HCT116 (cell line): Measurements from ENCODE around the gene TMEM80. TPM values are rescaled to one million over a fixed set of nuclear protein-coding genes. Genes with fewer than 3 reads are reported as not detected.

Source experiments
- ATAC-seq: fragments of 200-7000 bp; cut with Tn5 transposase; 2 replicates; pipeline ENCODE4 v1.9.1; 2020; ENCODE audit warnings: mild to moderate bottlenecking, moderate library complexity
- BruUV-seq: library from RNA; stranded (reverse); fragments of 400-500 nt; replicated peaks from 2 replicates; lab custom pipeline; 2021; lab: Mats Ljungman, UMichigan
- CTCF ChIA-PET: fragments of 300-600 bp; sonication (Branson Sonifier 250); formaldehyde crosslinking; loops from one replicate; lab custom pipeline; 2021; ENCODE audit warnings: antibody characterized with exemption; lab: Charles Lee
- POLR2A ChIA-PET: fragments of 300-600, 350-600 bp; sonication (Branson Sonifier 250); formaldehyde crosslinking; loops from one replicate; lab custom pipeline; 2021; ENCODE audit warnings: antibody characterized with exemption; lab: Charles Lee
- RAD21 ChIA-PET, 2 experiments: fragments of 300-600 bp; sonication (Branson Sonifier 250); formaldehyde crosslinking; loops; one replicate each; lab custom pipeline; 2023; ENCODE audit warnings: low total read pairs in 2 of 2; ENCODE audit not compliant: uncharacterized antibody in 2 of 2, unreplicated experiment in 2 of 2, low non-redundant PET in 1 of 2; lab: Charles Lee
- DNase-seq: peaks from one replicate; pipeline ENCODE4 v3.0.0-alpha.2; 2010; ENCODE audit warnings: low read depth, low spot score
- H2AFZ ChIP-seq: fragments of 200-600 bp; shearing (Covaris generic), sonication (generic); 2 replicates; pipeline ENCODE4 v1.6.1; 2017; ENCODE audit warnings: low read depth, mixed run types, mixed read lengths, antibody characterized with exemption, low read length; ENCODE audit not compliant: poor library complexity, severe bottlenecking
- H3K27ac ChIP-seq: 2 replicates; pipeline ENCODE4 v1.5.1; 2012; ENCODE audit warnings: low read depth, low read length
- H3K27me3 ChIP-seq: fragments of 200-600 bp; sonication (generic); 2 replicates; pipeline ENCODE4 v1.6.1; 2016; ENCODE audit warnings: mixed run types, low read length, mixed read lengths; ENCODE audit not compliant: insufficient read depth
- H3K36me3 ChIP-seq, 2 experiments: fragments of 200-500 bp in 1 of 2; fragments of 200-600 bp in 1 of 2; sonication (Bioruptor generic) in 1 of 2; sonication (generic) in 1 of 2; 2 replicates each; pipeline versions ENCODE4 v1.5.1 to v1.6.1; 2014 to 2016; ENCODE audit warnings: low read length in 2 of 2, inconsistent platforms in 1 of 2, mixed read lengths in 1 of 2, mixed run types in 1 of 2; ENCODE audit not compliant: insufficient read depth in 2 of 2, control insufficient read depth in 1 of 2
- H3K4me1 ChIP-seq, 2 experiments: fragments of 200-600 bp in 1 of 2; sonication (generic) in 1 of 2; 2 replicates each; pipeline versions ENCODE4 v1.5.1 to v1.6.1; 2012 to 2017; ENCODE audit warnings: low read length in 2 of 2, inconsistent platforms in 1 of 2, mild to moderate bottlenecking in 1 of 2, mixed read lengths in 1 of 2, mixed run types in 1 of 2, moderate library complexity in 1 of 2; ENCODE audit not compliant: insufficient read depth in 2 of 2, control insufficient read depth in 1 of 2
- H3K4me2 ChIP-seq: fragments of 200-600 bp; sonication (generic); 2 replicates; pipeline ENCODE4 v1.6.1; 2017; ENCODE audit warnings: mixed run types, low read length, mixed read lengths
- H3K4me3 ChIP-seq, 2 experiments: fragments of 200-600 bp in 1 of 2; sonication (generic) in 1 of 2; replicated peaks in 1 of 2; 2 replicates each; pipeline ENCODE4 v1.5.1; 2011 to 2016; ENCODE audit warnings: low read length in 2 of 2, control low read depth in 1 of 2, low read depth in 1 of 2, mild to moderate bottlenecking in 1 of 2, mixed read lengths in 1 of 2, mixed run types in 1 of 2
- H3K79me2 ChIP-seq: fragments of 200-600 bp; sonication (generic); 2 replicates; pipeline ENCODE4 v1.6.1; 2017; ENCODE audit warnings: mild to moderate bottlenecking, mixed run types, low read length, moderate library complexity, mixed read lengths; ENCODE audit not compliant: insufficient read depth
- H3K9ac ChIP-seq: fragments of 200-600 bp; sonication (generic); 2 replicates; pipeline ENCODE4 v1.6.1; 2016; ENCODE audit warnings: low read length, mixed read lengths
- H3K9me2 ChIP-seq: fragments of 200-600 bp; sonication (generic), shearing (Covaris generic); 2 replicates; pipeline ENCODE4 v1.6.1; 2017; ENCODE audit warnings: mixed run types, mild to moderate bottlenecking, moderate library complexity; ENCODE audit not compliant: insufficient read depth
- H3K9me3 ChIP-seq, 2 experiments: fragments of 200-500 bp in 1 of 2; fragments of 200-600 bp in 1 of 2; sonication (Bioruptor generic) in 1 of 2; sonication (generic) in 1 of 2; 2 replicates each; pipeline ENCODE4 v1.6.1; 2014 to 2017; ENCODE audit warnings: low read length in 2 of 2, mixed read lengths in 2 of 2, inconsistent platforms in 1 of 2, low read depth in 1 of 2, mild to moderate bottlenecking in 1 of 2, mixed run types in 1 of 2, moderate library complexity in 1 of 2; ENCODE audit not compliant: control insufficient read depth in 1 of 2, insufficient read depth in 1 of 2
- H4K20me1 ChIP-seq: fragments of 200-600 bp; sonication (generic), shearing (Covaris generic); 2 replicates; pipeline ENCODE4 v1.6.1; 2017; ENCODE audit warnings: mixed run types, mild to moderate bottlenecking, moderate library complexity; ENCODE audit not compliant: insufficient read depth
- CTCF ChIP-seq, 3 experiments: fragments of 200-600 bp in 1 of 3; sonication (generic) in 1 of 3; IDR thresholded peaks in 2 of 3; conservative IDR thresholded peaks in 1 of 3; 2 replicates each; pipeline ENCODE4 v1.5.1; 2012 to 2017; ENCODE audit warnings: low read depth in 2 of 3, low read length in 2 of 3, antibody characterized with exemption in 1 of 3, borderline replicate concordance in 1 of 3, control low read depth in 1 of 3, mild to moderate bottlenecking in 1 of 3, mixed read lengths in 1 of 3, mixed run types in 1 of 3, moderate library complexity in 1 of 3; ENCODE audit not compliant: insufficient read depth in 1 of 3
- ELF1 ChIP-seq: IDR thresholded peaks from 2 replicates; pipeline ENCODE4 v1.6.1; 2012; ENCODE audit warnings: low read depth, borderline replicate concordance
- EZH2 ChIP-seq: fragments of 200-600 bp; sonication (generic); IDR thresholded peaks from 2 replicates; pipeline ENCODE4 v1.6.1; 2017; ENCODE audit warnings: antibody characterized with exemption, mixed run types
- EZH2phosphoT487 ChIP-seq: fragments of 200-600 bp; IDR thresholded peaks from 2 replicates; pipeline ENCODE4 v1.6.1; 2018; ENCODE audit warnings: antibody characterized with exemption, borderline replicate concordance
- JUND ChIP-seq: IDR thresholded peaks from 2 replicates; pipeline ENCODE4 v1.6.1; 2012
- MAX ChIP-seq: IDR thresholded peaks from 2 replicates; pipeline ENCODE4 v1.6.1; 2012
- POLR2A ChIP-seq: IDR thresholded peaks from 2 replicates; pipeline ENCODE4 v1.7.0; 2011; ENCODE audit warnings: borderline replicate concordance; ENCODE audit not compliant: insufficient read depth, insufficient read length; ENCODE audit errors: extremely low read depth
- POLR2AphosphoS5 ChIP-seq: IDR thresholded peaks from 2 replicates; pipeline ENCODE4 v1.6.1; 2011; ENCODE audit warnings: mild to moderate bottlenecking, low read depth, low read length, moderate library complexity
- RAD21 ChIP-seq: IDR thresholded peaks from 2 replicates; pipeline ENCODE4 v1.6.1; 2012; ENCODE audit warnings: low read depth, mild to moderate bottlenecking
- SRF ChIP-seq: IDR thresholded peaks from 2 replicates; pipeline ENCODE4 v1.6.1; 2012; ENCODE audit warnings: low read depth
- TCF7L2 ChIP-seq: IDR thresholded peaks from 2 replicates; pipeline ENCODE4 v1.7.0; 2011; ENCODE audit warnings: borderline replicate concordance, inconsistent platforms; ENCODE audit not compliant: insufficient read depth, insufficient read length; ENCODE audit errors: extremely low read depth
- YY1 ChIP-seq: IDR thresholded peaks from 2 replicates; pipeline ENCODE4 v1.6.1; 2011; ENCODE audit warnings: low read length, low read depth, moderate library complexity, mild to moderate bottlenecking; ENCODE audit not compliant: insufficient replicate concordance; ENCODE audit errors: extremely low read depth
- ZFX ChIP-seq: fragments of 450-650 bp; IDR thresholded peaks from 2 replicates; pipeline ENCODE4 v1.6.1; 2017
- intact Hi-C: fragments of 100-400 bp; cut with micrococcal nuclease; formaldehyde crosslinking; loops from 2 replicates; pipeline ENCODE4 v1.10.0; 2022
- total RNA-seq: library from RNA; stranded (reverse); gene quantifications from one replicate; pipeline ENCODE4 v1.2.1, GENCODE V29; 2021; ENCODE audit not compliant: unreplicated experiment
- TF ChIP-seq, protein P1 (sequence below): IDR thresholded peaks from 2 replicates; pipeline ENCODE4 v1.6.1; 2011; ENCODE audit warnings: mild to moderate bottlenecking, low read length, moderate library complexity; ENCODE audit not compliant: insufficient replicate concordance; ENCODE audit errors: extremely low read depth

TMEM80 gene
- total RNA-seq, 1 experiment from 2014 or later = 18.4 TPM

DNA sequence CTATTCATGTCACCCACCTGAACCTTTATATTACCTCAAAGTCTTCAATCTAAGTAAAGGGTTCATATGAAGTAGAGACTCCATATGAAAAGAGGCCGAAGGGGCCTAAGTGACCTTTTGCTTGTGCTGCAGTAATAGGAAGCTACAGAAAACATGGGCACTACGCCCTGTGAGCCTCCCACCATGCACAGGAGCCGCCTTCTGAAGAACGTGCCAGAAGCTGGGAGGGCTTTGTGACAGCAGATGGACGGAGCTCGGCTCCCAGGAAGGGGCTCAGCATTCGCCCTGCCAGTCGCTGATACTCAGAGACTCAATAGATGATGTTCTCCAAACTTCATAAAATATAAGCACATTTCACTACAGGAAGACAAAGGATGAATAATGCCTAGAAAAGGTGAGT is 21.8 kb upstream of the TMEM80 start:
- Histone ChIP-seq H3K27me3 (no peaks in the 10 kb centered on the region), H3K9me2 (no peaks in the 10 kb centered on the region), H3K4me3 (no peak overlapping the region), H3K36me3 (peaks cover 14 to 25% of the 10 kb centered on the region in 2 experiments), H3K4me1 (no peaks in the 10 kb centered on the region; a peak in 1 of 4 replicates), H3K4me2 (no peak overlapping the region), H3K9ac (no peak overlapping the region), H3K9me3 (no peaks in the 10 kb centered on the region), H3K79me2 (no peaks in the 10 kb centered on the region), H2AFZ (no peak overlapping the region), H3K27ac (no peak overlapping the region), H4K20me1 (no peaks in the 10 kb centered on the region)
- CTCF ChIA-PET = no interaction called here
- no TSS peak for BruUV-seq
- intact Hi-C loops = no loop called here
- TF ChIP-seq EZH2 = no peak
- TF ChIP-seq, protein P1, sequence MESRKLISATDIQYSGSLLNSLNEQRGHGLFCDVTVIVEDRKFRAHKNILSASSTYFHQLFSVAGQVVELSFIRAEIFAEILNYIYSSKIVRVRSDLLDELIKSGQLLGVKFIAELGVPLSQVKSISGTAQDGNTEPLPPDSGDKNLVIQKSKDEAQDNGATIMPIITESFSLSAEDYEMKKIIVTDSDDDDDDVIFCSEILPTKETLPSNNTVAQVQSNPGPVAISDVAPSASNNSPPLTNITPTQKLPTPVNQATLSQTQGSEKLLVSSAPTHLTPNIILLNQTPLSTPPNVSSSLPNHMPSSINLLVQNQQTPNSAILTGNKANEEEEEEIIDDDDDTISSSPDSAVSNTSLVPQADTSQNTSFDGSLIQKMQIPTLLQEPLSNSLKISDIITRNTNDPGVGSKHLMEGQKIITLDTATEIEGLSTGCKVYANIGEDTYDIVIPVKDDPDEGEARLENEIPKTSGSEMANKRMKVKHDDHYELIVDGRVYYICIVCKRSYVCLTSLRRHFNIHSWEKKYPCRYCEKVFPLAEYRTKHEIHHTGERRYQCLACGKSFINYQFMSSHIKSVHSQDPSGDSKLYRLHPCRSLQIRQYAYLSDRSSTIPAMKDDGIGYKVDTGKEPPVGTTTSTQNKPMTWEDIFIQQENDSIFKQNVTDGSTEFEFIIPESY = no peak
- no peak for TF ChIP-seq ELF1
- TF ChIP-seq EZH2phosphoT487 = no peak
- no peak for TF ChIP-seq SRF
- TF ChIP-seq RAD21 = no peak
- no peak for TF ChIP-seq TCF7L2
- no peak for TF ChIP-seq POLR2A
- TF ChIP-seq JUND = no peak
- TF ChIP-seq MAX = no peak
- no peak for TF ChIP-seq ZFX
- no peak for TF ChIP-seq CTCF (IDR thresholded peaks at IDR 0.05 in 2 of 3, conservative IDR thresholded peaks at IDR 0.05 in 1 of 3; ENCODE audit: borderline replicate concordance in 1 of 3, insufficient read depth in 1 of 3, low read depth in 2 of 3, low read length in 2 of 3)
- no peak for TF ChIP-seq POLR2AphosphoS5
- no peak for TF ChIP-seq YY1
- DNase-seq (no peak), ATAC-seq (no peak)
- RAD21 ChIA-PET = no interaction called here
- POLR2A ChIA-PET = no interaction called here
